Posterior vena cava (tissue), 2 donors: Measurements from ENCODE around the gene GRAMD2A. TPM values are rescaled to one million over a fixed set of nuclear protein-coding genes. Genes with fewer than 3 reads are reported as not detected.
A peak's percentile ranks its signal among the peaks of the same experiment; 100 is the strongest.

ENCODE experiments used
- DNase-seq: peaks from one replicate; pipeline ENCODE4 v3.0.0-alpha.2; 2020; ENCODE audit warnings: low spot score
- intact Hi-C, 2 donors: fragments of 100-400 bp; cut with DNase I; formaldehyde crosslinking; loops; one replicate each; pipeline versions ENCODE4 v1.14.1 to v1.14.2; 2022 to 2023
- total RNA-seq, 2 donors: library from RNA; stranded (reverse); fragmentation: NEBNext Ultra II Directional; extraction: Animal tissue kit (Norgen Biotek cat#: 25700); gene quantifications; one replicate each; pipeline ENCODE4 v1.2.1, GENCODE V29; 2021
- donor health status: DM: yes; HTN: yes; CAD: no.
- donor health status: DM: yes; HTN: yes; CAD: no.

GRAMD2A gene
- total RNA-seq, 2 donors from 2014 or later = 0.10 TPM; not detected in 1

- no peak for DNase-seq
- intact Hi-C loops = loop anchor here in 1 of 2 donors (2.0 kb wide), 1 partner anchor 20 kb away; no protein-coding TSS in a partner anchor
Observed at GRCh38 chr15:72223278-72223677, 25.7 kb upstream of the GRAMD2A start.

- no peak for DNase-seq
- intact Hi-C loops = loop anchor here in 1 of 2 donors (2.0 kb wide), 1 partner anchor 20 kb away; no protein-coding TSS in a partner anchor
Observed at GRCh38 chr15:72222393-72222792, 24.8 kb upstream of the GRAMD2A start.

GRCh38 chr15:72220687-72221086, 23.1 kb upstream of the GRAMD2A start:
- intact Hi-C loops = no loop called here
- DNase-seq = no peak

GRCh38 chr15:72217216-72217615, 19.6 kb upstream of the GRAMD2A start:
- intact Hi-C loops = no loop called here
- no peak for DNase-seq

- intact Hi-C loops = no loop called here
- DNase-seq = no peak
Observed at GRCh38 chr15:72216079-72216478, 18.5 kb upstream of the GRAMD2A start.

- intact Hi-C loops = loop anchor here in 1 of 2 donors (10.0 kb wide), 1 partner anchor 57 kb away; no protein-coding TSS in a partner anchor
- no peak for DNase-seq
Observed at GRCh38 chr15:72207558-72208085, 10.0 kb upstream of the GRAMD2A start.

- no peak for DNase-seq
- intact Hi-C loops = loop anchor here in 1 of 2 donors (10.0 kb wide), 1 partner anchor 58 kb away; no protein-coding TSS in a partner anchor
Observed at GRCh38 chr15:72206677-72207000, 9.1 kb upstream of the GRAMD2A start.

GRCh38 chr15:72205896-72206676, 8.5 kb upstream of the GRAMD2A start:
- no peak for DNase-seq
- intact Hi-C loops = loop anchor here in 1 of 2 donors (10.0 kb wide), 1 partner anchor 59 kb away; no protein-coding TSS in a partner anchor

- no peak for DNase-seq
- intact Hi-C loops = loop anchor here in 1 of 2 donors (10.0 kb wide), 1 partner anchor 60 kb away; no protein-coding TSS in a partner anchor
Observed at GRCh38 chr15:72205273-72205672, 7.7 kb upstream of the GRAMD2A start.

- intact Hi-C loops = loop anchor here in 1 of 2 donors (2.0 to 10.0 kb wide), 2 partner anchors 19 to 61 kb away; no protein-coding TSS in a partner anchor
- DNase-seq = no peak
Observed at GRCh38 chr15:72203507-72203837, 5.9 kb upstream of the GRAMD2A start.

GRCh38 chr15:72202801-72203506, 5.4 kb upstream of the GRAMD2A start:
- no peak for DNase-seq

GRCh38 chr15:72202302-72202701, 4.7 kb upstream of the GRAMD2A start:
- intact Hi-C loops = loop anchor here in 1 of 2 donors (2.0 to 10.0 kb wide), 2 partner anchors 20 to 62 kb away; no protein-coding TSS in a partner anchor
- no peak for DNase-seq

More at GRCh38 chr15:72202801-72203506, 5.4 kb upstream of the GRAMD2A start:
- intact Hi-C loops = loop anchor here in 1 of 2 donors (2.0 to 10.0 kb wide), 2 partner anchors 20 to 62 kb away; no protein-coding TSS in a partner anchor

- no peak for DNase-seq
- intact Hi-C loops = loop anchor here in 1 of 2 donors (10.0 kb wide), 1 partner anchor 63 kb away; no protein-coding TSS in a partner anchor
Observed at GRCh38 chr15:72201391-72201921, 3.9 kb upstream of the GRAMD2A start.

- intact Hi-C loops = loop anchor here in 1 of 2 donors (10.0 kb wide), 1 partner anchor 64 kb away; no protein-coding TSS in a partner anchor
- DNase-seq = no peak
Observed at GRCh38 chr15:72200395-72201237, 3.0 kb upstream of the GRAMD2A start.

- intact Hi-C loops = loop anchor here in 1 of 2 donors (10.0 kb wide), 1 partner anchor 65 kb away; no protein-coding TSS in a partner anchor
- DNase-seq = peak; percentile 89
Observed at GRCh38 chr15:72199721-72200212, 2.2 kb upstream of the GRAMD2A start.

GRCh38 chr15:72199205-72199515, 1.6 kb upstream of the GRAMD2A start:
- intact Hi-C loops = no loop called here
- DNase-seq = no peak

GRCh38 chr15:72198356-72199204, 993 bp upstream of the GRAMD2A start:
- intact Hi-C loops = no loop called here
- no peak for DNase-seq

- DNase-seq = no peak
- intact Hi-C loops = no loop called here
Observed at GRCh38 chr15:72197041-72197459, 537 bp downstream of the GRAMD2A start.
